Measurements from ENCODE around the gene EGLN2.
"Not testable (repeated sequence)": the region's sequence is repeated elsewhere in the genome, so short reads cannot be mapped to it uniquely, and the experiment has no call there.

DNA sequence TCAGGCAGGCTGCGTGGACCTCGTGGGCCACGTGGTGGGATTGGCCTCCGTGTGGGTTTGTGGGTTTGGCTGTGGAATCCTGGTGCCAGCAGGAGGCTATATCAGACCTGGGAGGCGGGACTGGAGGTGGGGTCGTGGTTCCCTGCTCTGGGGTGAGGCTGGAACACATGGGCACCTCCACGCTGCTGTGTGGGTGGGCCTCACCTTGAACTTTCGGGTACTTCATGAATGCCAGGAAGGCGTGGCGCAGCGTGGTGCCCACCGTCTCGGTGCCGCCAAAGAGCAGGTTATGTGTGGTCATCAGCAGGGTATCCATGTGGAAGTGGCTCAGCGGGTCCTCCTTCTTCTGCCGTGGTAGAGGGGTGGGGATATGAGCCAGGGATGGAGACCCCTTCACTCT, 25.9 kb downstream of the EGLN2 start:
- TF ChIP-seq, protein P1, sequence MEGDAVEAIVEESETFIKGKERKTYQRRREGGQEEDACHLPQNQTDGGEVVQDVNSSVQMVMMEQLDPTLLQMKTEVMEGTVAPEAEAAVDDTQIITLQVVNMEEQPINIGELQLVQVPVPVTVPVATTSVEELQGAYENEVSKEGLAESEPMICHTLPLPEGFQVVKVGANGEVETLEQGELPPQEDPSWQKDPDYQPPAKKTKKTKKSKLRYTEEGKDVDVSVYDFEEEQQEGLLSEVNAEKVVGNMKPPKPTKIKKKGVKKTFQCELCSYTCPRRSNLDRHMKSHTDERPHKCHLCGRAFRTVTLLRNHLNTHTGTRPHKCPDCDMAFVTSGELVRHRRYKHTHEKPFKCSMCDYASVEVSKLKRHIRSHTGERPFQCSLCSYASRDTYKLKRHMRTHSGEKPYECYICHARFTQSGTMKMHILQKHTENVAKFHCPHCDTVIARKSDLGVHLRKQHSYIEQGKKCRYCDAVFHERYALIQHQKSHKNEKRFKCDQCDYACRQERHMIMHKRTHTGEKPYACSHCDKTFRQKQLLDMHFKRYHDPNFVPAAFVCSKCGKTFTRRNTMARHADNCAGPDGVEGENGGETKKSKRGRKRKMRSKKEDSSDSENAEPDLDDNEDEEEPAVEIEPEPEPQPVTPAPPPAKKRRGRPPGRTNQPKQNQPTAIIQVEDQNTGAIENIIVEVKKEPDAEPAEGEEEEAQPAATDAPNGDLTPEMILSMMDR (optimal IDR thresholded peaks at IDR 0.05 in 1 of 3, IDR thresholded peaks at IDR 0.05 in 1 of 3, conservative IDR thresholded peaks at IDR 0.05 in 1 of 3; ENCODE audit: extremely low read depth in 1 of 3, insufficient read depth in 2 of 3, low read length in 3 of 3): not testable (repeated sequence)
- TF ChIP-seq EZH2 (IDR thresholded peaks at IDR 0.05; ENCODE audit: low read length): not testable (repeated sequence)

Data from keratinocyte (primary cell).